ENCODE measurements around the gene PDE6B. TPM values are rescaled to one million over a fixed set of nuclear protein-coding genes. Genes with fewer than 3 reads are reported as not detected.

The PDE6B gene
- total RNA-seq, 1 donor from 2014 or later = 4.1 TPM

DNA sequence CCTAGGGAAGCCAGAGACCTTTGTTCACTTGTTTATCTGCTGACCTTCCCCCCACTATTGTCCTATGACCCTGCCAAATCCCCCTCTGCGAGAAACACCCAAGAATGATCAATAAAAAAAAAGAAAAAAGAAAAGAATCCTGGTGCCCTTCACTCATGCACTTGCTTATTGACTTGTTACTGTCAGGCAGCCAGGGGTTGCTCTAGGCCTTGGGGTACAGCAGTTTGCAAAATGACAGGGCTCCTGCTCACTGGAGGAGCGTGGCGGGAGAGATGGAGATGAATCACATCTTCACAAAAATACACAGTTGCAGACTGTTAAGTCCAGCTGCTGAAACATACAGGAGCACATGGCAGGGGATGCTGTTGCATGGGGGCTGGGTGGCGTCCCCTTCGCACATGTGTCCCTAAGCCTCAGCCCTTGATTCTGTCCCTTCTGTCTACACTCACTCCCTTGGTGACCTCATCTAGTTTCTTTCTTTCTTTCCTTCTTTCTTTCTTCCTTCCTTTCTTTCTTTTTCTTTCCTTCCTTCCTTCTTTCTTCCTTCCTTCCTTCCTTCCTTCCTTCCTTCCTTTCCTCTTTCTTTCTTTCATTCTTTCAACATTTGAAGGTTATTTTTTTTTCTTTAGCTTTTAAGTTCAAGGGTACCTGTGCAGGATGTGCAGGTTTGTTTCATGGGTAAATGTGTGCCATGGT is 32.4 kb upstream of the PDE6B start:
- Mint-ChIP-seq H3K9me3 (peaks cover 9% of the 10 kb centered on the region), H3K4me1 (peaks cover 12% of the 10 kb centered on the region), H3K27ac (ENCODE audit: unreplicated experiment) (no peak overlapping the region), H3K36me3 (ENCODE audit: low read depth) (peaks cover 3% of the 10 kb centered on the region), H3K27me3 (ENCODE audit: low read depth) (peaks cover 42% of the 10 kb centered on the region), H3K4me3 (no peak overlapping the region)
- no peak for DNase-seq (ENCODE audit: low read depth, low spot score)
- TF ChIP-seq CTCF (conservative IDR thresholded peaks at IDR 0.05) = no peak

DNA sequence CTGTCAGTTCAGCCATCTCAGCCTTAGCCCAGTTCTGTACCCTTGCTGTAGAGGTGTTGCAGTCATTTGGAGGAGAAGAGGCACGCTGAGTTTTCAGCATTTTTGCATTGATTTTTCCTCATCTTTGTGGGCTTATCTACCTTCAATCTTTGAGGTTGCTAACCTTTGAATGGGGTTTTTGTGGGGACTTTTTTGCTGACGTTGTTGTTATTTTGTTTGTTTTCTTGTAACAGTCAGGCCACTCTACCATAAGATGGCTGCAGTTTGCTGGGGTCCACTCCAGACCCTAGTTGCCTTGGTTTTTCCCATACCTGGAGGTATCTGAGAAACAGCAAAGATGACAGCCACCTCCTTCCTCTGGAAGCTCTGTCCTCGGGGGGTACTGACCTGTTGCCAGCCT is 26.4 kb upstream of the PDE6B start:
- peaks cover 47% of the 10 kb centered on the region for H3K27me3 Mint-ChIP-seq (ENCODE audit: low read depth)
- H3K36me3 Mint-ChIP-seq (ENCODE audit: low read depth) = no peaks in the 10 kb centered on the region
- no peak overlapping the region for H3K27ac Mint-ChIP-seq (ENCODE audit: unreplicated experiment)
- peaks cover 6% of the 10 kb centered on the region for H3K9me3 Mint-ChIP-seq
- no peak overlapping the region for H3K4me3 Mint-ChIP-seq
- no peaks in the 10 kb centered on the region for H3K4me1 Mint-ChIP-seq
- TF ChIP-seq CTCF (conservative IDR thresholded peaks at IDR 0.05) = no peak
- DNase-seq (ENCODE audit: low read depth, low spot score) = no peak

- no peaks in the 10 kb centered on the region for H3K36me3 Mint-ChIP-seq (ENCODE audit: low read depth)
- no peaks in the 10 kb centered on the region for H3K9me3 Mint-ChIP-seq
- H3K27ac Mint-ChIP-seq (ENCODE audit: unreplicated experiment) = no peak overlapping the region
- no peak for TF ChIP-seq CTCF (conservative IDR thresholded peaks at IDR 0.05)
- no peaks in the 10 kb centered on the region for H3K4me1 Mint-ChIP-seq
- peaks cover 41% of the 10 kb centered on the region for H3K27me3 Mint-ChIP-seq (ENCODE audit: low read depth)
- H3K4me3 Mint-ChIP-seq = no peak overlapping the region
- DNase-seq (ENCODE audit: low read depth, low spot score) = no peak
Observed at GRCh38 chr4:600166-600565, 25.2 kb upstream of the PDE6B start.

- Mint-ChIP-seq H3K27me3 (ENCODE audit: low read depth) (peaks cover 38% of the 10 kb centered on the region), H3K9me3 (no peaks in the 10 kb centered on the region), H3K27ac (ENCODE audit: unreplicated experiment) (no peak overlapping the region), H3K36me3 (ENCODE audit: low read depth) (no peaks in the 10 kb centered on the region), H3K4me1 (no peaks in the 10 kb centered on the region), H3K4me3 (no peak overlapping the region)
- DNase-seq (ENCODE audit: low read depth, low spot score) = no peak
- no peak for TF ChIP-seq CTCF (conservative IDR thresholded peaks at IDR 0.05)
Observed at GRCh38 chr4:600850-601515, 24.4 kb upstream of the PDE6B start.

DNA sequence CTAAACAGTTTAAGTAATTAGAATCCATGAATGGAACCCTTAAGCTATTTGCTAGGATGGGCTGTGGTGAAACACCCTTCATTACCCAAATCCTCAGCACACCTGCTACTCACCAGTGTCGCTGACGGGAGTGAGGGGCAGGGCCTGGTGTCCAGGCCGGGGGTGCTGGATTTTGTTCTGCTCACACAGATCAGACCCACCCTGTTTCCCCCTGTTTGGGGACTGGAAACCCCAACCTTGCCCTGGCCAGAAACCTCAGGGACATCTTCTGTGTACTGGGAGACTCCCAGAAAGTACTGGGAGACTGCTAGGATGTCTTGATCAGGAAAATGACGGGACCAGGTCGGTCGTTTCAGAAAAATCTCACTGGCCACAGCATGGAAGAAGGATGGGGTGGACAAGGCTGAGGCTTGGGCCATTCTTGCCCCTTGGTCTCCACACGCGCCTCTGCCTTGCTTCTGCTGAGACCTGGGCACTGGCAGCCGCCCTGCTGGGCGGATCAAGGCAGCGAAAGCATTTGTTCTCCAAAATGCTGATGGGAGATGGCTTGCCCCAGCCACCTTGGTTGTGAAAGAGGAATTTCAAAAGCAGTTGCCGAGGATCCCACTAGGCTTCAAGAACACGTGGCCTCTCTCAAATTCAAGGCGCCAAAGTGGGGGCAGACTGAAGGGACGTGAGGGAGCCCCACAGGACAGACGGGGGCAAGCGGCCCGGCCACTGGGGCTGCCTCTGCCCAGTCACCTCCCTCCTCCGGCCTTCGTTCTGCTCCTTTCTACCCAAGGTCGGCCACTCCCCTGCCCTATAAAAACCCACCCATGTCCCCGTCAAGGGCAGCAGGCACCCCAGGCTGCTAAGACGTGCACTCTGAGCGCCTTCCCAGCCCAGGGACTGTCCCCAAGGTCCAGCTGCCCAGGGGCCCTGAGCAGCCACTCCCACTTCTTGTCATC is 23.5 kb upstream of the PDE6B start:
- no peak for TF ChIP-seq CTCF (conservative IDR thresholded peaks at IDR 0.05)
- DNase-seq (ENCODE audit: low read depth, low spot score) = no peak
- Mint-ChIP-seq H3K4me1 (no peaks in the 10 kb centered on the region), H3K27me3 (ENCODE audit: low read depth) (peaks cover 29% of the 10 kb centered on the region), H3K36me3 (ENCODE audit: low read depth) (no peaks in the 10 kb centered on the region), H3K9me3 (no peaks in the 10 kb centered on the region), H3K27ac (ENCODE audit: unreplicated experiment) (no peak overlapping the region), H3K4me3 (no peak overlapping the region)
